H1 (cell line): ENCODE results near the gene CDYL2.

ENCODE experiments used
- CREB1 ChIP-seq: IDR thresholded peaks from 2 replicates; pipeline ENCODE4 v1.6.1; 2012; ENCODE audit warnings: inconsistent platforms
- CTCF ChIP-seq, 3 experiments: IDR thresholded peaks; 1 replicate in 2 of 3; 2 replicates in 1 of 3; pipeline versions ENCODE4 v1.5.1 to v1.6.1; 2011; ENCODE audit warnings: low read length in 3 of 3, mild to moderate bottlenecking in 3 of 3, inconsistent platforms in 2 of 3, low read depth in 1 of 3, moderate library complexity in 1 of 3; ENCODE audit not compliant: insufficient read depth in 1 of 3; ENCODE audit errors: control extremely low read depth in 1 of 3
- EP300 ChIP-seq, 2 experiments: IDR thresholded peaks; 1 replicate in 1 of 2; 2 replicates in 1 of 2; pipeline ENCODE4 v1.6.1; 2011 to 2012; ENCODE audit warnings: low read depth in 2 of 2, low read length in 2 of 2, mild to moderate bottlenecking in 2 of 2, borderline replicate concordance in 1 of 2, inconsistent platforms in 1 of 2, moderate library complexity in 1 of 2
- EZH2 ChIP-seq: fragments of 200-600 bp; sonication (generic); IDR thresholded peaks from 2 replicates; pipeline ENCODE4 v1.7.1; 2012; ENCODE audit warnings: low read depth, mild to moderate bottlenecking, moderate library complexity, low read length, inconsistent platforms; ENCODE audit not compliant: severe bottlenecking
- POLR2A ChIP-seq, 2 experiments: IDR thresholded peaks; 1 replicate in 1 of 2; 2 replicates in 1 of 2; pipeline ENCODE4 v1.6.1; 2011; ENCODE audit warnings: low read depth in 2 of 2, low read length in 2 of 2, mild to moderate bottlenecking in 2 of 2; ENCODE audit errors: control extremely low read depth in 1 of 2
- RNF2 ChIP-seq: fragments of 200-900, 300-1000 bp; sonication (generic); IDR thresholded peaks from 2 replicates; pipeline ENCODE4 v1.7.1; 2016; ENCODE audit warnings: borderline replicate concordance, low read depth, mild to moderate bottlenecking, antibody characterized with exemption, low read length; ENCODE audit not compliant: poor library complexity, severe bottlenecking; ENCODE audit errors: missing control alignments
- SP2 ChIP-seq: IDR thresholded peaks from 2 replicates; pipeline ENCODE4 v1.6.1; 2012; ENCODE audit warnings: mild to moderate bottlenecking, low read length, inconsistent platforms
- ZNF274 ChIP-seq: IDR thresholded peaks from 2 replicates; pipeline ENCODE4 v1.7.0; 2012; ENCODE audit warnings: low read length, borderline replicate concordance; ENCODE audit errors: extremely low read depth

- no peak for TF ChIP-seq RNF2
- no peak for TF ChIP-seq EP300 (IDR thresholded peaks at IDR 0.05; ENCODE audit: borderline replicate concordance in 1 of 2, low read depth in 2 of 2, low read length in 2 of 2)
- no peak for TF ChIP-seq CTCF (IDR thresholded peaks at IDR 0.05; ENCODE audit: control extremely low read depth in 1 of 3, insufficient read depth in 1 of 3, low read depth in 1 of 3, low read length in 3 of 3)
- no peak for TF ChIP-seq ZNF274
- TF ChIP-seq SP2, result no peak
- no peak for TF ChIP-seq POLR2A (IDR thresholded peaks at IDR 0.05; ENCODE audit: control extremely low read depth in 1 of 2, low read depth in 2 of 2, low read length in 2 of 2)
- no peak for TF ChIP-seq CREB1
- TF ChIP-seq EZH2, result no peak
These were observed 240.0 kb downstream of the CDYL2 start for GRCh38 chr16:80564394-80564793.
